KMS-11 (cell line): Measurements from ENCODE around the gene HOXA3.

Experiments
- H2AFZ ChIP-seq: fragments of 200-600 bp; sonication (generic); 2 replicates; pipeline ENCODE4 v1.6.1; 2016; ENCODE audit warnings: antibody characterized with exemption, mixed run types, low read depth
- H3K27ac ChIP-seq: fragments of 200-600 bp; sonication (generic); 2 replicates; pipeline ENCODE4 v1.6.1; 2016; ENCODE audit warnings: mild to moderate bottlenecking, mixed run types
- H3K27me3 ChIP-seq: fragments of 200-600 bp; sonication (generic); 2 replicates; pipeline ENCODE4 v1.6.1; 2017; ENCODE audit warnings: mild to moderate bottlenecking, low read depth, mixed run types, moderate library complexity; ENCODE audit not compliant: insufficient read depth
- H3K36me3 ChIP-seq: fragments of 200-600 bp; sonication (generic); 2 replicates; pipeline ENCODE4 v1.6.1; 2017; ENCODE audit warnings: mild to moderate bottlenecking, mixed run types; ENCODE audit not compliant: insufficient read depth
- H3K4me1 ChIP-seq: fragments of 200-600 bp; sonication (generic); 2 replicates; pipeline ENCODE4 v1.6.1; 2016; ENCODE audit warnings: mild to moderate bottlenecking, low read depth, mixed run types; ENCODE audit not compliant: poor library complexity, severe bottlenecking
- H3K4me2 ChIP-seq: fragments of 200-600 bp; sonication (generic); 2 replicates; pipeline ENCODE4 v1.7.0; 2016; ENCODE audit warnings: mild to moderate bottlenecking, mixed run types
- H3K4me3 ChIP-seq: fragments of 200-600 bp; sonication (generic); IDR thresholded peaks from 2 replicates; pipeline ENCODE4 v1.6.1; 2017; ENCODE audit warnings: low read depth, low read length, mixed read lengths; ENCODE audit not compliant: insufficient read depth
- H3K79me2 ChIP-seq: fragments of 200-600 bp; sonication (generic); 2 replicates; pipeline ENCODE4 v1.6.1; 2016; ENCODE audit warnings: low read depth, mixed run types; ENCODE audit not compliant: insufficient read depth
- H3K9ac ChIP-seq: fragments of 200-600 bp; sonication (generic); 2 replicates; pipeline ENCODE4 v1.6.1; 2016; ENCODE audit warnings: mild to moderate bottlenecking, mixed run types
- H4K20me1 ChIP-seq: fragments of 200-600 bp; sonication (generic); 2 replicates; pipeline ENCODE4 v1.6.1; 2016; ENCODE audit warnings: mild to moderate bottlenecking, mixed run types; ENCODE audit not compliant: insufficient read depth
- TF ChIP-seq, protein P1 (sequence below): fragments of 200-600 bp; sonication (generic); conservative IDR thresholded peaks from 2 replicates; pipeline ENCODE4 v1.6.1; 2017; ENCODE audit warnings: low read depth, mild to moderate bottlenecking, antibody characterized with exemption, low read length, moderate library complexity, mixed read lengths

The HOXA3 gene

DNA sequence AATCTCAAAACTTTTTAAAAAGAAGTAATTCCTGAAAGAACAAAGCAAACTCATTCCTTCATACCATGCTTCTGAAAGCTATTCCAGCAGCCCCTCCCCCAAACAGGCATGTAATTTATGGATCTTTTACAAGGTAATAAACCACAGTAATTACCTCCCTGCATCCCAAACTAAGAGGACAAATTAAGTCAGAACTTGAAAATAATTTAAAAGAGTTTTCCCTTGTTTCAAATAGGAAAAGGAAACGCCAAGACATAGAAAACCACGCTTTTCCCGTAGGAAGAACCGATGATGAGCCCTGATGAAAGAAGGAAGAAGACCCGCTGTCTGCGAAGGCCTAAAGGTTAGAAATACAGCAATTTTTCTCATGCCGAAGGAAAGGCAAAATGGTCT is 30.7 kb downstream of the HOXA3 start:
- Histone ChIP-seq H3K27ac (no peak overlapping the region), H3K4me2 (no peak overlapping the region), H4K20me1 (no peaks in the 10 kb centered on the region), H3K79me2 (no peaks in the 10 kb centered on the region), H3K36me3 (no peaks in the 10 kb centered on the region), H3K4me1 (no peaks in the 10 kb centered on the region), H3K4me3 (no peak overlapping the region), H2AFZ (no peak overlapping the region), H3K9ac (no peak overlapping the region), H3K27me3 (no peaks in the 10 kb centered on the region)
- TF ChIP-seq, protein P1, sequence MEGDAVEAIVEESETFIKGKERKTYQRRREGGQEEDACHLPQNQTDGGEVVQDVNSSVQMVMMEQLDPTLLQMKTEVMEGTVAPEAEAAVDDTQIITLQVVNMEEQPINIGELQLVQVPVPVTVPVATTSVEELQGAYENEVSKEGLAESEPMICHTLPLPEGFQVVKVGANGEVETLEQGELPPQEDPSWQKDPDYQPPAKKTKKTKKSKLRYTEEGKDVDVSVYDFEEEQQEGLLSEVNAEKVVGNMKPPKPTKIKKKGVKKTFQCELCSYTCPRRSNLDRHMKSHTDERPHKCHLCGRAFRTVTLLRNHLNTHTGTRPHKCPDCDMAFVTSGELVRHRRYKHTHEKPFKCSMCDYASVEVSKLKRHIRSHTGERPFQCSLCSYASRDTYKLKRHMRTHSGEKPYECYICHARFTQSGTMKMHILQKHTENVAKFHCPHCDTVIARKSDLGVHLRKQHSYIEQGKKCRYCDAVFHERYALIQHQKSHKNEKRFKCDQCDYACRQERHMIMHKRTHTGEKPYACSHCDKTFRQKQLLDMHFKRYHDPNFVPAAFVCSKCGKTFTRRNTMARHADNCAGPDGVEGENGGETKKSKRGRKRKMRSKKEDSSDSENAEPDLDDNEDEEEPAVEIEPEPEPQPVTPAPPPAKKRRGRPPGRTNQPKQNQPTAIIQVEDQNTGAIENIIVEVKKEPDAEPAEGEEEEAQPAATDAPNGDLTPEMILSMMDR, result no peak

DNA sequence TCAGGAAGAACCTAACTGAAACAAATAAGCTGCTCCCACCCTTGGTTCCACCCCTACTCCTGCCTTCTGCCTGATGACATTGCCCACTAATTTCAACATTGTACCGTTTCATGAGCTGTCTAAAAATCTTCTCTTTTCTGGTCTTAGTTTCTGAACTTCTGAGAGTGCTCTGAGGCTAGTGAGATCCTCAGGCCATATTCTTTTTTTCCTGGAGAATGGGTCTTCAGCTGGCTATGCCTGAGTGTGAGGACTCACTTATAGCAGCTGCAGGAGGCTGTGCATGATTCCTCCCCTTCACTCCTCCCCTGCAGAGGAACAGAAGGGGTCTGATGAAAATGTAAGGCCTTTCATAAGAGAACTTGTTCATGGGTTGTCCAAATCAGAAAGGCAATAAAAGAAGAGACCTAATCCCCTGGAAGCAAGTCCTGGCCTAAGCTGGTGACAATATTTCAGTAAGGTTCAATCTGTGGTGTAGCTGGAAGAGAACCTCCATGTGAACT is 32.9 kb downstream of the HOXA3 start:
- H3K27me3 ChIP-seq, result no peaks in the 10 kb centered on the region
- no peak overlapping the region for H2AFZ ChIP-seq
- no peak overlapping the region for H3K27ac ChIP-seq
- H4K20me1 ChIP-seq, result no peaks in the 10 kb centered on the region
- H3K9ac ChIP-seq, result no peak overlapping the region
- no peaks in the 10 kb centered on the region for H3K36me3 ChIP-seq
- TF ChIP-seq, protein P1, result no peak
- H3K4me1 ChIP-seq, result no peaks in the 10 kb centered on the region
- H3K79me2 ChIP-seq, result no peaks in the 10 kb centered on the region
- no peak overlapping the region for H3K4me2 ChIP-seq
- no peak overlapping the region for H3K4me3 ChIP-seq

GRCh38 chr7:27118580-27118979 is 33.8 kb downstream of the HOXA3 start:
- Histone ChIP-seq H3K27me3 (no peaks in the 10 kb centered on the region), H3K4me1 (no peaks in the 10 kb centered on the region), H2AFZ (no peak overlapping the region), H3K36me3 (no peaks in the 10 kb centered on the region), H3K4me2 (no peak overlapping the region), H3K27ac (no peak overlapping the region), H3K9ac (no peak overlapping the region), H4K20me1 (no peaks in the 10 kb centered on the region), H3K4me3 (no peak overlapping the region), H3K79me2 (no peaks in the 10 kb centered on the region)
- TF ChIP-seq, protein P1, result no peak

DNA sequence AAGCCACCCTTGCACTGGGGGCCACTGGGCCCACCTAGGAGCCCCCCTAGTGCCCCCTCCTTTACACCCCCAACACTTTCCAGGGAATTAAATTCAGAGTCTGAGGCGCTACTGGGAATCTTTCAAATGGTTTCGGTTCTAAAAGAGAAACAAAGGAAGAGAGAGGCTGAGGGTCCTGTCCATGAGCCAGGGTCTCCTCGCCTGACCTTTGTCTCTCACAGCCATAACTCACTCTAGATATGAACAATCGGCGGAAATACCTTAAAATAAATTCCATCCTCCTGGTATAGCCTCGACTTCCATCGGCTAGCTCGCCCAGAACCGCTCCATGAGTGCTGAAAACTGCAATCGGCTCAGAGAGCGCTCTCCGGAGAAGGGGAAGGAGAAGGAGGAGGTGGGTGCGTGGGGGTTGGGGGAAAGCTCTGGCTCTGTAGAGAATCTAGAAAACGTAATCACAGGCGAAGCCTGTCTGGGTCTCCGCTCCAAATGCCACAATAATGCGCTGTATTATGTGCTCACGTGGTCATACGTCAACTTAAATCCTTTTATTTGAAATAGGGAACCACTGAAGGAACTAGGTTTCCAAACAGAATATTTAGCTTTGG is 34.4 kb downstream of the HOXA3 start:
- H3K79me2 ChIP-seq, result no peaks in the 10 kb centered on the region
- no peak overlapping the region for H3K4me2 ChIP-seq
- no peaks in the 10 kb centered on the region for H3K27me3 ChIP-seq
- no peaks in the 10 kb centered on the region for H3K4me1 ChIP-seq
- no peak overlapping the region for H2AFZ ChIP-seq
- H3K4me3 ChIP-seq, result no peak overlapping the region
- H4K20me1 ChIP-seq, result no peaks in the 10 kb centered on the region
- no peak overlapping the region for H3K27ac ChIP-seq
- no peaks in the 10 kb centered on the region for H3K36me3 ChIP-seq
- TF ChIP-seq, protein P1, result no peak
- H3K9ac ChIP-seq, result no peak overlapping the region
